ENCODE results near the gene ZNF22. TPM values are rescaled to one million over a fixed set of nuclear protein-coding genes. Genes with fewer than 3 reads are reported as not detected.

The ZNF22 gene
- total RNA-seq, 1 experiment from 2014 or later = 36.9 TPM

DNA sequence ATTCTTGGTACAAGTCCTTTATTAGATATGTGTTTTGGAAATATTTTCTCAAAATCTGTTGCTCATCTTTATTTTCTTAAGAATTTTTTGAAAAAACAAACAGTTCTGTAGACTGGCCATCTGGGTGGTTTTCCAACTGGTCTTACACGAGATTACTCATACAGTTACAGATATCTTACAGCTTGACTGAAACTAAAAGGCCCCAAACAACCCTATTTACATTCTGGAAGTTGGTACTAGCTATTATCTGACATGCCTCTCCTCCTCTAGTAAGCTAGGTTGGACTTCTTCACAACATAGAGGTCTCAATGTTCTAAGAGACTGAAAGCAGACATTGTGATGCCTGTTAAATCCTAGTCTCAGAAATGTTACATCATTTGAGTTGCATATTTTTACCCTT, 52.0 kb downstream of the ZNF22 start:
- no peak overlapping the region for H2AK5ac ChIP-seq (ENCODE audit: insufficient read length, low read length)
- H2BK120ac ChIP-seq (ENCODE audit: low read depth, low read length, poor library complexity, severe bottlenecking) = no peak overlapping the region
- TF ChIP-seq, protein P1, sequence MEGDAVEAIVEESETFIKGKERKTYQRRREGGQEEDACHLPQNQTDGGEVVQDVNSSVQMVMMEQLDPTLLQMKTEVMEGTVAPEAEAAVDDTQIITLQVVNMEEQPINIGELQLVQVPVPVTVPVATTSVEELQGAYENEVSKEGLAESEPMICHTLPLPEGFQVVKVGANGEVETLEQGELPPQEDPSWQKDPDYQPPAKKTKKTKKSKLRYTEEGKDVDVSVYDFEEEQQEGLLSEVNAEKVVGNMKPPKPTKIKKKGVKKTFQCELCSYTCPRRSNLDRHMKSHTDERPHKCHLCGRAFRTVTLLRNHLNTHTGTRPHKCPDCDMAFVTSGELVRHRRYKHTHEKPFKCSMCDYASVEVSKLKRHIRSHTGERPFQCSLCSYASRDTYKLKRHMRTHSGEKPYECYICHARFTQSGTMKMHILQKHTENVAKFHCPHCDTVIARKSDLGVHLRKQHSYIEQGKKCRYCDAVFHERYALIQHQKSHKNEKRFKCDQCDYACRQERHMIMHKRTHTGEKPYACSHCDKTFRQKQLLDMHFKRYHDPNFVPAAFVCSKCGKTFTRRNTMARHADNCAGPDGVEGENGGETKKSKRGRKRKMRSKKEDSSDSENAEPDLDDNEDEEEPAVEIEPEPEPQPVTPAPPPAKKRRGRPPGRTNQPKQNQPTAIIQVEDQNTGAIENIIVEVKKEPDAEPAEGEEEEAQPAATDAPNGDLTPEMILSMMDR (conservative IDR thresholded peaks at IDR 0.05) = no peak
- H3K9ac ChIP-seq (ENCODE audit: extremely low read depth, insufficient read length, low read length) = no peak overlapping the region
- Mint-ChIP-seq H3K36me3 (ENCODE audit: insufficient read depth in 1 of 3, low read depth in 3 of 3) (no peaks in the 10 kb centered on the region), H3K27me3 (ENCODE audit: low read depth) (peaks cover 3% of the 10 kb centered on the region; the same call in 1 of the 2 replicates), H3K4me3 (no peak overlapping the region), H3K4me1 (no peaks in the 10 kb centered on the region), H3K27ac (no peak overlapping the region), H3K9me3 (no peaks in the 10 kb centered on the region)
- no peaks in the 10 kb centered on the region for H4K20me1 ChIP-seq (ENCODE audit: control insufficient read depth, insufficient read depth, insufficient read length)
- DNase-seq = no peak
- no peak overlapping the region for H2BK12ac ChIP-seq (ENCODE audit: insufficient read length, low read depth, low read length)
- H3K79me1 ChIP-seq (ENCODE audit: insufficient read depth, low read depth, low read length, poor library complexity, severe bottlenecking) = no peaks in the 10 kb centered on the region
- H3K23me2 ChIP-seq (ENCODE audit: insufficient read length, low read depth, low read length, poor library complexity, severe bottlenecking) = no peaks in the 10 kb centered on the region
- H3K23ac ChIP-seq (ENCODE audit: insufficient read length, low read depth, low read length) = no peak overlapping the region
- H3K4me1 ChIP-seq (ENCODE audit: insufficient read depth, low read length) = no peaks in the 10 kb centered on the region
- no peak overlapping the region for H3K4ac ChIP-seq (ENCODE audit: low read depth, low read length)
- H3K9me3 ChIP-seq (ENCODE audit: control insufficient read depth, low read depth, low read length) = no peaks in the 10 kb centered on the region
- H3T11ph ChIP-seq (ENCODE audit: low read length) = no peak overlapping the region
- no peaks in the 10 kb centered on the region for H3K79me2 ChIP-seq (ENCODE audit: insufficient read depth, low read length)
- no CpG with 5 or more reads among the region's 1 CpG for WGBS (ENCODE audit: extremely low coverage, insufficient read length, low lambda C conversion rate)
- no peak overlapping the region for H2BK15ac ChIP-seq (ENCODE audit: low read depth, low read length)
- H4K5ac ChIP-seq (ENCODE audit: insufficient read length, low read depth, low read length) = no peak overlapping the region
- H3K27me3 ChIP-seq (ENCODE audit: insufficient read depth, low read length) = no peaks in the 10 kb centered on the region
- no peak overlapping the region for H3K4me2 ChIP-seq (ENCODE audit: insufficient read depth, insufficient read length, low read length)
- no peak overlapping the region for H2BK20ac ChIP-seq (ENCODE audit: low read depth, low read length, poor library complexity, severe bottlenecking)
- H3K18ac ChIP-seq (ENCODE audit: insufficient read length, low read depth, low read length) = no peak overlapping the region
- H4K8ac ChIP-seq (replicated peaks; ENCODE audit: insufficient read length, low read depth, low read length) = no peak overlapping the region
- no peak overlapping the region for H2AFZ ChIP-seq (ENCODE audit: low read length)
- no peak overlapping the region for H4K91ac ChIP-seq (ENCODE audit: insufficient read length, low read depth, low read length)
- no peak overlapping the region for H3K27ac ChIP-seq (ENCODE audit: insufficient read length, low read depth, low read length)
- H2BK5ac ChIP-seq (ENCODE audit: insufficient read length, low read length) = no peak overlapping the region
- H3K56ac ChIP-seq (ENCODE audit: insufficient read length, low read depth, low read length) = no peak overlapping the region
- no peak overlapping the region for H3K14ac ChIP-seq (ENCODE audit: insufficient read depth, low read length)

Measured in H9 (cell line).